T-helper 1 cell (primary cell): ENCODE measurements around the gene PIK3CD.
A peak's percentile ranks its signal among the peaks of the same experiment; 100 is the strongest.

Experiments used
- DNase-seq, 5 donors: peaks; one replicate each; pipeline ENCODE4 v3.0.0-alpha.2; 2012 to 2020

The PIK3CD gene

GRCh38 chr1:9720785-9721605 is 69.5 kb downstream of the PIK3CD start:
- no peak for DNase-seq

GRCh38 chr1:9721606-9722377 is 70.3 kb downstream of the PIK3CD start:
- peak in 4 of 5 donors; percentile 63 to 76 (median 71) for DNase-seq

GRCh38 chr1:9722378-9722749 is 70.8 kb downstream of the PIK3CD start:
- no peak for DNase-seq

GRCh38 chr1:9723068-9723805 is 71.7 kb downstream of the PIK3CD start:
- no peak for DNase-seq

- no peak for DNase-seq
These were observed 72.4 kb downstream of the PIK3CD start for GRCh38 chr1:9723926-9724325.

- peak; percentile 48 to 67 (median 59) for DNase-seq
These were observed 73.4 kb downstream of the PIK3CD start for GRCh38 chr1:9724706-9725476.

- DNase-seq, result no peak
These were observed 74.9 kb downstream of the PIK3CD start for GRCh38 chr1:9726406-9726805.

GRCh38 chr1:9726905-9727595 is 75.5 kb downstream of the PIK3CD start:
- DNase-seq, result no peak

GRCh38 chr1:9728451-9729295 is 77.1 kb downstream of the PIK3CD start:
- DNase-seq, result peak in 3 of 5 donors; percentile 40 to 72 (median 42)

- DNase-seq, result no peak
These were observed 78.0 kb downstream of the PIK3CD start for GRCh38 chr1:9729523-9729922.

- DNase-seq, result no peak
These were observed 78.8 kb downstream of the PIK3CD start for GRCh38 chr1:9730096-9730901.

- no peak for DNase-seq
These were observed 79.6 kb downstream of the PIK3CD start for GRCh38 chr1:9731051-9731537.

GRCh38 chr1:9731561-9731960 is 80.0 kb downstream of the PIK3CD start:
- DNase-seq, result no peak

- DNase-seq, result no peak
These were observed 80.8 kb downstream of the PIK3CD start for GRCh38 chr1:9732123-9732971.

GRCh38 chr1:9733160-9733789 is 81.7 kb downstream of the PIK3CD start:
- no peak for DNase-seq

- no peak for DNase-seq
These were observed 84.3 kb downstream of the PIK3CD start for GRCh38 chr1:9735800-9736199.

GRCh38 chr1:9736241-9736640 is 84.7 kb downstream of the PIK3CD start:
- DNase-seq, result no peak

GRCh38 chr1:9737057-9737456 is 85.5 kb downstream of the PIK3CD start:
- DNase-seq, result no peak
